Transverse colon (tissue), 4 donors: Measurements from ENCODE around the gene CHD1L.

Experiments
- CTCF ChIP-seq, 5 experiments: fragments of 200-600 bp in 3 of 5; fragments of 450-650 bp in 2 of 5; sonication (generic) in 3 of 5; IDR thresholded peaks; 1 replicate in 2 of 5; 2 replicates in 3 of 5; pipeline ENCODE4 v1.5.1; 2016 to 2017; ENCODE audit warnings: antibody characterized with exemption in 5 of 5, inconsistent platforms in 3 of 5, mild to moderate bottlenecking in 2 of 5, moderate library complexity in 1 of 5
- POLR2A ChIP-seq: fragments of 450-650 bp; IDR thresholded peaks from one replicate; pipeline ENCODE4 v1.6.1; 2016; ENCODE audit warnings: antibody characterized with exemption, mild to moderate bottlenecking, moderate library complexity
- POLR2AphosphoS5 ChIP-seq, 3 donors: sonication (generic); formaldehyde crosslinking; IDR thresholded peaks; one replicate each; pipeline ENCODE4 v1.6.1; 2016; ENCODE audit warnings: antibody characterized with exemption in 3 of 3

DNA sequence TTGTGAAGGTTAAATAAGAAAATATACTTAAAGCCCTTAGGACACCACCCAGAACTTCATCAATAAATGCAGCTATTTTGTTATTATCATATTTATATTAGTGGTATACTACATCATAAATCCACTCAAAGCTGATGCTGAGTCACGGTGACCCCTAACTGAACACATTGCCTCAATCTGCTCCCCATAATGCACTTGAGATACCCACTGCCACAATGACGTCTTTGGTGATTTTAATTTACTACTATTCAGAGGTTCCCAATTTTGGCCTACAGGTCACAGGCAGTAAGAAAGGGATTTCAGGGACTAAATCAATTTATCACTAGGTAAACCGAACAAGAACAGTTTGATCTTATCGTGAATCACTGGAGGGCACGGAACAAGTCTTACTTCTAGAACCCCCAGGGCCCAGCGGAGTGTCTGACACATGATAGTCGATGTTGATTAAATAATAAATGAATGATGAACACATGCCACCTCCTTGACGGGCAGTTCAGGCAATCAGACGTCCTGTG, 493 bp upstream of the CHD1L start:
- no peak for TF ChIP-seq CTCF (IDR thresholded peaks at IDR 0.05)
- no peak for TF ChIP-seq POLR2AphosphoS5 (IDR thresholded peaks at IDR 0.05)
- no peak for TF ChIP-seq POLR2A
